K562 treated with DMSO at 1 percent for 48 hours (cell line): ENCODE data around the gene HSD11B1L. TPM values are rescaled to one million over a fixed set of nuclear protein-coding genes. Genes with fewer than 3 reads are reported as not detected.

Experiments
- total RNA-seq: library from RNA; unstranded; fragments of 300-600 nt; gene quantifications from 2 replicates; pipeline ENCODE4 v1.2.3, GENCODE V29; 2022; ENCODE audit warnings: low replicate concordance; ENCODE audit errors: extremely low read depth

The HSD11B1L gene, protein sequence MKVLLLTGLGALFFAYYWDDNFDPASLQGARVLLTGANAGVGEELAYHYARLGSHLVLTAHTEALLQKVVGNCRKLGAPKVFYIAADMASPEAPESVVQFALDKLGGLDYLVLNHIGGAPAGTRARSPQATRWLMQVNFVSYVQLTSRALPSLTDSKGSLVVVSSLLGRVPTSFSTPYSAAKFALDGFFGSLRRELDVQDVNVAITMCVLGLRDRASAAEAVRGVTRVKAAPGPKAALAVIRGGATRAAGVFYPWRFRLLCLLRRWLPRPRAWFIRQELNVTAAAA
- total RNA-seq: not detected in 2 replicates

DNA sequence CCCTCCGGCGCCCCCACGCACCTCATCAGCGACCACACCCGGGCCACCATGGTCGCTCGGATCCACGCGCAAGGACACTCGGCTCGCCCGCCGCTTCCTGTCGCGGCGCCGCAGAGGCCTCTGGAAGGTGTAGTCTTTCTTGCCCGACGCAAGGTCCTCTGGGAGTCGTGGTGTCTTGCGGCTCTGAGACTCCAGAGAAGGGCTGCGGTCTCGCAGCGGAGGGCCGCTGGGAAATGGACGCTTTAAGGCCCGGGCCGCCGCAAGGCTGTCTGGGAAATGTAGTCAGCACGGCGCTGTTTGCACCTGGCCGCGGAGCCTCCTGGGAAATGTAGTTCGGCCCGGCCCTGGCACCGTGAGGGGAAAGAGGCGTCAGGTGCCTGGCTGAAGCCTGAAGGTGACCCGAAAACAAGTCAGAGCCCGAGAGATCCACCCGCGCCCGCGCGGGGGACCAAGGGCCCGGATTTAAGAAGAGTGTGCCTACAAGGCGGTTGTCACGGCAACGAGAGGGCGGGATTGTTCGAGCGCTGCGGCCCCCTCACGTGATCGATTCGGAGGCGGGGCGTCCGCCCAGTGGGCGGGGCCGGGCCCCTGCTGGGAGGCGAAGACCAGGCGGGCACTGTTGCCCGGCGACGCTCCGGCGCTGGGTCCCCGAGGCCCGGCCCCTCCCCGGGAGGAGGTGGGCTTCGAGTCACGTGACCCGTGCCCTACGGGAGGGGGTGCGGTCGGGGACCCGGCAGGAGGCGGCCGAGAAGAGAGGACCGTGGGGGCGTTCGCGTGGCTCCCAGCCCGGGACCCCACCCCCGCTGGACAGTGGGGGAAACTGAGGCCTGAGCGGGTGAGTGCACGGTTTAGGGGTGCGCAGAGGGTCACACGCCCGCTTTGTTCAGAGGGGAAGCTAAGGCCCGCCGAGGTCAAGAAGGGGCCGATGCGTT is at the start of gene HSD11B1L, which contains the start of gene MICOS13:
TSS of gene HSD11B1L (plus strand) at position 591 of the 932 bp plus-strand sequence. CDS start 3,806 bp downstream, outside the sequence.
TSS of gene MICOS13 (minus strand) at position 80 of the 932 bp plus-strand sequence. CDS start at position 50, 30 bp downstream.

GRCh38 chr19:5690125-5690954 is 9.5 kb downstream of the HSD11B1L start, which contains the start of gene RPL36:
TSS of gene RPL36 (plus strand) at chr19:5690295. CDS start at chr19:5690508, 213 bp downstream.

GRCh38 chr19:5719961-5720790 is 39.3 kb downstream of the HSD11B1L start, which contains the start of the genes CATSPERD and LONP1:
TSS of gene CATSPERD (plus strand) at chr19:5720637. CDS start at chr19:5720738, 101 bp downstream.
TSS of gene LONP1 (minus strand) at chr19:5720146. CDS start at chr19:5720132, 14 bp downstream.

Other genes starting within 250 kb of the HSD11B1L start
- not detected in 2 replicates for gene ZNRF4, start 225.6 kb upstream of the HSD11B1L start, total RNA-seq
- gene TINCR, start 113.1 kb upstream of the HSD11B1L start, total RNA-seq: not detected in 2 replicates
- not detected in 2 replicates for gene SAFB2, start 58.3 kb upstream of the HSD11B1L start, total RNA-seq
- gene SAFB, start 57.9 kb upstream of the HSD11B1L start, total RNA-seq: 177 TPM in 1 of 2 replicates, not detected in the other
- not detected in 2 replicates for gene MICOS13, start 511 bp upstream of the HSD11B1L start, total RNA-seq
- gene RPL36, start 9.3 kb downstream of the HSD11B1L start, total RNA-seq: 2,766 TPM in 1 of 2 replicates, not detected in the other
- not detected in 2 replicates for gene LONP1, start 39.1 kb downstream of the HSD11B1L start, total RNA-seq
- not detected in 2 replicates for gene CATSPERD, start 39.6 kb downstream of the HSD11B1L start, total RNA-seq
- not detected in 2 replicates for gene PRR22, start 103.7 kb downstream of the HSD11B1L start, total RNA-seq
- gene DUS3L, start 110.1 kb downstream of the HSD11B1L start, total RNA-seq: not detected in 2 replicates
- gene NRTN, start 124.0 kb downstream of the HSD11B1L start, total RNA-seq: not detected in 2 replicates
- gene FUT6, start 158.7 kb downstream of the HSD11B1L start, total RNA-seq: not detected in 2 replicates
- gene FUT3, start 170.4 kb downstream of the HSD11B1L start, total RNA-seq: not detected in 2 replicates
- not detected in 2 replicates for gene FUT5, start 189.5 kb downstream of the HSD11B1L start, total RNA-seq
- not detected in 2 replicates for gene NDUFA11, start 222.8 kb downstream of the HSD11B1L start, total RNA-seq
- not detected in 2 replicates for gene VMAC, start 223.8 kb downstream of the HSD11B1L start, total RNA-seq
- not detected in 2 replicates for gene CAPS, start 233.2 kb downstream of the HSD11B1L start, total RNA-seq